ENCODE results near the gene LYZL4. TPM values are rescaled to one million over a fixed set of nuclear protein-coding genes. Genes with fewer than 3 reads are reported as not detected.

The LYZL4 gene
- total and polyA plus RNA-seq, 2 experiments from 2014 or later, result not detected

DNA sequence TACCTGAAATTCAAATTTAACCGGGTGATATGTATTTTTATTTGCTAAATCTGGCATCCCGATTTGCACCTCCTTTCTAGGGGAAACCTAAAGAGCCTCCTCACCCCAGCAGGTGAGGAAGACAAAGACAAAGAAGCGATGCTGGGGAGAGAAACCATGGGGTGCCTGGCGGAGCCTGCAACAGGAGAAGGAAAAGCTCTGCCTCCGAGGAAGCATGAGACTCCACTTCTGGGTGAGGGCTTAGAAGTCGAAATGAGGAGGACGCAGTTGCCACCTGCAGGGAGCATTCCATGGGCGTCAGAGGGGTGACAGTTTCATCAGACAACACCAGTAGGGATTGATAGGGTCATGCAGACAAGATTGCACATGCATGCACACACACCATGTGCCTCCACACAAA, 30.5 kb upstream of the LYZL4 start:
- TF ChIP-seq EZH2phosphoT487 (IDR thresholded peaks at IDR 0.05; ENCODE audit: insufficient read depth, low read depth) (no peak), EZH2 (IDR thresholded peaks at IDR 0.05; ENCODE audit: insufficient read depth, poor library complexity, severe bottlenecking) (no peak)

GRCh38 chr3:42439261-42440115, 29.1 kb upstream of the LYZL4 start:
- Histone ChIP-seq H3K36me3 (ENCODE audit: low read depth) (no peaks in the 10 kb centered on the region), H3K4me1 (ENCODE audit: insufficient read depth) (no peaks in the 10 kb centered on the region)
- in situ Hi-C loops (cut with MboI), result loop anchor here (25.0 kb wide), 1 partner anchor 552 kb away; no protein-coding TSS in a partner anchor

More for the DNA sequence above, 30.5 kb upstream of the LYZL4 start:
- H3K9me2 ChIP-seq (ENCODE audit: insufficient read depth), result no peaks in the 10 kb centered on the region
- no peak overlapping the region for H3K4me3 ChIP-seq
- no peak overlapping the region for H3K9ac ChIP-seq
- no peaks in the 10 kb centered on the region for H3K36me3 ChIP-seq (ENCODE audit: low read depth)
- no peaks in the 10 kb centered on the region for H3F3A ChIP-seq (ENCODE audit: insufficient read depth)
- DNase-seq, result no peak
- in situ Hi-C loops (cut with MboI), result loop anchor here (25.0 kb wide), 1 partner anchor 554 kb away; no protein-coding TSS in a partner anchor
- no peaks in the 10 kb centered on the region for H3K79me2 ChIP-seq (ENCODE audit: insufficient read depth)
- H4K20me1 ChIP-seq (ENCODE audit: insufficient read depth), result no peaks in the 10 kb centered on the region
- no peak overlapping the region for H3K4me2 ChIP-seq (ENCODE audit: unreplicated experiment)
- no peak overlapping the region for H3K27ac ChIP-seq
- no peak overlapping the region for H2AFZ ChIP-seq
- no peaks in the 10 kb centered on the region for H3K4me1 ChIP-seq (ENCODE audit: insufficient read depth)
- H3K27me3 ChIP-seq (replicated peaks; ENCODE audit: insufficient read depth), result peaks cover 37% of the 10 kb centered on the region
- WGBS, 2 experiments (ENCODE audit: low coverage in 1 of 2, low lambda C conversion rate in 2 of 2, missing lambda C conversion rate in 2 of 2), result 29 to 36% methylated on average over 8 of the region's 8 CpGs
- H3K9me3 ChIP-seq (ENCODE audit: low read depth), result no peaks in the 10 kb centered on the region

GRCh38 chr3:42438758-42439157, 28.3 kb upstream of the LYZL4 start:
- in situ Hi-C loops (cut with MboI), result loop anchor here (25.0 kb wide), 1 partner anchor 551 kb away; no protein-coding TSS in a partner anchor
- TF ChIP-seq EZH2 (IDR thresholded peaks at IDR 0.05; ENCODE audit: insufficient read depth, poor library complexity, severe bottlenecking) (no peak), EZH2phosphoT487 (IDR thresholded peaks at IDR 0.05; ENCODE audit: insufficient read depth, low read depth) (no peak)
- Histone ChIP-seq H3K27me3 (replicated peaks; ENCODE audit: insufficient read depth) (peaks cover 37% of the 10 kb centered on the region), H3K27ac (no peak overlapping the region), H4K20me1 (ENCODE audit: insufficient read depth) (no peaks in the 10 kb centered on the region), H3K9me2 (ENCODE audit: insufficient read depth) (no peaks in the 10 kb centered on the region), H3K36me3 (ENCODE audit: low read depth) (no peaks in the 10 kb centered on the region), H3F3A (ENCODE audit: insufficient read depth) (no peaks in the 10 kb centered on the region), H3K79me2 (ENCODE audit: insufficient read depth) (no peaks in the 10 kb centered on the region), H3K4me1 (ENCODE audit: insufficient read depth) (no peaks in the 10 kb centered on the region), H3K4me3 (no peak overlapping the region), H3K9ac (no peak overlapping the region), H2AFZ (no peak overlapping the region), H3K9me3 (ENCODE audit: low read depth) (no peaks in the 10 kb centered on the region), H3K4me2 (ENCODE audit: unreplicated experiment) (no peak overlapping the region)
- no peak for DNase-seq
- 24 to 30% methylated on average over 2 of the region's 2 CpGs for WGBS, 2 experiments (ENCODE audit: low coverage in 1 of 2, low lambda C conversion rate in 2 of 2, missing lambda C conversion rate in 2 of 2)

More at GRCh38 chr3:42439261-42440115, 29.1 kb upstream of the LYZL4 start:
- no peaks in the 10 kb centered on the region for H3K79me2 ChIP-seq (ENCODE audit: insufficient read depth)
- H2AFZ ChIP-seq, result no peak overlapping the region
- no peak for DNase-seq
- H3K9ac ChIP-seq, result no peak overlapping the region
- H3K27me3 ChIP-seq (replicated peaks; ENCODE audit: insufficient read depth), result peaks cover 37% of the 10 kb centered on the region
- no peak overlapping the region for H3K4me2 ChIP-seq (ENCODE audit: unreplicated experiment)
- TF ChIP-seq EZH2 (IDR thresholded peaks at IDR 0.05; ENCODE audit: insufficient read depth, poor library complexity, severe bottlenecking) (no peak), EZH2phosphoT487 (IDR thresholded peaks at IDR 0.05; ENCODE audit: insufficient read depth, low read depth) (no peak)
- H3K9me3 ChIP-seq (ENCODE audit: low read depth), result no peaks in the 10 kb centered on the region
- WGBS, 2 experiments (ENCODE audit: low coverage in 1 of 2, low lambda C conversion rate in 2 of 2, missing lambda C conversion rate in 2 of 2), result 40 to 50% methylated on average over 10 of the region's 10 CpGs
- no peaks in the 10 kb centered on the region for H3F3A ChIP-seq (ENCODE audit: insufficient read depth)
- no peak overlapping the region for H3K4me3 ChIP-seq
- H3K9me2 ChIP-seq (ENCODE audit: insufficient read depth), result no peaks in the 10 kb centered on the region
- H4K20me1 ChIP-seq (ENCODE audit: insufficient read depth), result no peaks in the 10 kb centered on the region
- H3K27ac ChIP-seq, result no peak overlapping the region

- no peaks in the 10 kb centered on the region for H3K4me1 ChIP-seq (ENCODE audit: insufficient read depth)
- H4K20me1 ChIP-seq (ENCODE audit: insufficient read depth), result no peaks in the 10 kb centered on the region
- peaks cover 37% of the 10 kb centered on the region for H3K27me3 ChIP-seq (replicated peaks; ENCODE audit: insufficient read depth)
- H3K9ac ChIP-seq, result no peak overlapping the region
- no peaks in the 10 kb centered on the region for H3K79me2 ChIP-seq (ENCODE audit: insufficient read depth)
- H3K4me2 ChIP-seq (ENCODE audit: unreplicated experiment), result no peak overlapping the region
- WGBS, 2 experiments (ENCODE audit: low coverage in 1 of 2, low lambda C conversion rate in 2 of 2, missing lambda C conversion rate in 2 of 2), result 59 to 80% methylated on average over 2 of the region's 2 CpGs
- DNase-seq, result no peak
- no peaks in the 10 kb centered on the region for H3K9me2 ChIP-seq (ENCODE audit: insufficient read depth)
- H3K36me3 ChIP-seq (ENCODE audit: low read depth), result no peaks in the 10 kb centered on the region
- no peak overlapping the region for H3K4me3 ChIP-seq
- H3K27ac ChIP-seq, result no peak overlapping the region
- no peaks in the 10 kb centered on the region for H3F3A ChIP-seq (ENCODE audit: insufficient read depth)
- H3K9me3 ChIP-seq (ENCODE audit: low read depth), result no peaks in the 10 kb centered on the region
- in situ Hi-C loops (cut with MboI), result loop anchor here (25.0 kb wide), 1 partner anchor 551 kb away; no protein-coding TSS in a partner anchor
- no peak overlapping the region for H2AFZ ChIP-seq
- no peak for TF ChIP-seq EZH2 (IDR thresholded peaks at IDR 0.05; ENCODE audit: insufficient read depth, poor library complexity, severe bottlenecking)
- TF ChIP-seq EZH2phosphoT487 (IDR thresholded peaks at IDR 0.05; ENCODE audit: insufficient read depth, low read depth), result no peak
Observed at GRCh38 chr3:42438193-42438592, 27.8 kb upstream of the LYZL4 start.
